Fibroblast of lung (primary cell): ENCODE results near the gene CLIC1.

Experiments used
- CTCF ChIP-seq, 2 donors: IDR thresholded peaks in 1 of 2; conservative IDR thresholded peaks in 1 of 2; 1 replicate in 1 of 2; 2 replicates in 1 of 2; pipeline ENCODE4 v1.5.1; 2011 to 2012; ENCODE audit warnings: low read length in 2 of 2, control low read depth in 1 of 2, inconsistent platforms in 1 of 2, low read depth in 1 of 2, mild to moderate bottlenecking in 1 of 2
- EZH2 ChIP-seq: IDR thresholded peaks from 2 replicates; pipeline ENCODE4 v1.5.1; 2012; ENCODE audit warnings: low read length, control low read depth, mild to moderate bottlenecking; ENCODE audit errors: missing control alignments

- TF ChIP-seq CTCF (conservative IDR thresholded peaks at IDR 0.05 in 1 of 2, IDR thresholded peaks at IDR 0.05 in 1 of 2; ENCODE audit: low read depth in 1 of 2, low read length in 2 of 2), result no peak
- TF ChIP-seq EZH2, result no peak
Observed at GRCh38 chr6:31762356-31762755, 26.0 kb upstream of the CLIC1 start, which contains the start of gene SAPCD1.
